Measurements from ENCODE around the gene CHST11.

GRCh38 chr12:104662203-104662602, 205.5 kb downstream of the CHST11 start:
- TF ChIP-seq CTCF (IDR thresholded peaks at IDR 0.05) (no peak), POLR2A (IDR thresholded peaks at IDR 0.05) (no peak)
